IPS-NIHi7 (cell line): ENCODE data around the gene ME1.
"Not testable (repeated sequence)": the region's sequence is repeated elsewhere in the genome, so short reads cannot be mapped to it uniquely, and the experiment has no call there.

Experiments used
- DNase-seq: peaks from one replicate; pipeline ENCODE4 v3.0.0; 2012; ENCODE audit warnings: mixed read lengths; ENCODE audit errors: extremely low spot score

The ME1 gene

GRCh38 chr6:83431545-83432155, 799 bp upstream of the ME1 start:
- peak; percentile 20 for DNase-seq

DNA sequence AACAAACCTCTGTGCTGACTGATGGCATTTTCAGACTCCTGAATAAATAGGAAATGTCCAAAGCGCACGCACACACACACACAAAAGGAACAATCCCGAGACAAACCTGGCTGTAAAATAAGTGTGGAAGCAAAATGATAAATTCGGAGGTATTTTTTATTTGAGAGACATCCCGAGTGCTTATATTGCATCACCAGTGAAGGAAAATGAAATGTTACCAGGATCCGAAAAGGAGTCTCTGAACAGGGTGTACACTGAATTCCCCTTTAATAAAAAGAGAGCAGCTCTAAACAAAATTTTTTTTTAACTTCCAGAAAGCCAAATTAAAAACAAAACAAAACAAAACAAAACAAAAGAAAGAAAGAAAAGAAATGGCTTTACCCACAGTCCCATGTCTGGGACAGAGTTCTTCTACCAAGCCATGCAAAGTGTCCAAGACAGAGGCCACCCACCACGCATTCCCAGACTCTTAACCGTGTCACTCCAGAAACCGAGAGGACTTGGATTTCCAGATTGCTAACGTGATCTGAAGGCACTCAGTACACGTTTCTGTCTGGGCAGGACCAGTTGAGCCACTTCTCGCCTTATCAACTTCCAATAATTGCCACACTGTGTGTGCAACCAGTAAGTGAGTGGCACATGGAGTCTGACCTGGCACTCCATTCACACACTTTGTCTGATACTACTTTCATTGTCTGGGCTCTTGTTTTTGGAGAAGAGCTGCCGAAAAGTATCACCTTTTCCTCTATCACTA, 817 bp downstream of the ME1 start:
- DNase-seq: peak; percentile 22

DNA sequence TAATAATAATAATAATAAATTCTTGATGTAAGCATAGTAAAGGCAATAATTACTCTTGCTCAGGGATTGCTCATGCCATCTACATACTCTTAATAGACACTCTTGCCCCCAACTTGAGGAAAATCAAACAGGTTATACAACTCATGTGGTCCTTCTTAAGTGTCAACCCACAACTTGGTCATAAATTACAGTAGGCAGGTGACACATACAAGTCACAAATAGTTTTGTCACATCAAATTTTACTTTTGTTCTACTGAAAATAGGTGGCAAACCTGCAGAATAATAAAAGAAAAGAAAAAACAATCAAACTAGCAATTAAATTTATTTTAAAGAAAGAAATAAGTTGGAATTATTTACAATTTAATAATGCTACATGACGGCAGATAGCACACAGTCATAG, 1.6 kb downstream of the ME1 start:
- DNase-seq: no peak

- DNase-seq: no peak
Observed at GRCh38 chr6:83424392-83425018, 6.3 kb downstream of the ME1 start.

DNA sequence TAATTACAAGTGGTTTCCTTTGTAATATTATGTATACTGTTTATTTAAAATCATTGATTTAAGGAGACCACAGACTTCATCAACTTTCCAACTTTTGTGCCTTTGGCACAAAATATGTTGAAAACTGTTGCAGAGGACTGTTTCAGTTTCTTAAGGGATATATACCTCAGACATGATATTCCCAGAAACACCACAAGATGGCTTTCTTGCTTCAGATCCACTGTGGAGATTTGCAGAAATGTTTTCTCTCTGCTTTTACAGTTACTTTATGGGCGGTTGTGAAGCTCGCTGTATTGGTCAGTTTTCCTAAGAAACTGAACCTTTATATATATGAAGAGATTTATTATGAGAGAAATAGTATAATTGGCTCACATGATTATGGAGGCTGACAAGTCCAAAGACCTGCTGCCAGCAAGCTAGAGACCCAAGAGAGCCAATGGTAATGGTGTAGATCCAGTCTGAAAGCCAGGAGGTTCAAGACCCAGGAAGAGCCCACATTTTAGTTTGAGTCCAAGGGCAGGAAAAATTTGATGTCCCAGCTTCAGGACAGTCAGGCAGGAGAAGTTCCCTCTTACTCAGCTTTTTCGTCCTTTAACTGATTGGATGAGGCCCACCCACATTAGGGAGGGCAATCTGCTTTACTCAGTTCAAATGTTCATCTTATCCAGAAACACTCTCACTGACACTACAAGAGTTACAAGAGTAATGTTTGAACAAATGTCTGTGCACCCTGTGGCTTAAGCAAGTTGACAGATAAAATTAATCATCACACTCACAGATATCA, 12.8 kb downstream of the ME1 start:
- peak; percentile 52 for DNase-seq

DNA sequence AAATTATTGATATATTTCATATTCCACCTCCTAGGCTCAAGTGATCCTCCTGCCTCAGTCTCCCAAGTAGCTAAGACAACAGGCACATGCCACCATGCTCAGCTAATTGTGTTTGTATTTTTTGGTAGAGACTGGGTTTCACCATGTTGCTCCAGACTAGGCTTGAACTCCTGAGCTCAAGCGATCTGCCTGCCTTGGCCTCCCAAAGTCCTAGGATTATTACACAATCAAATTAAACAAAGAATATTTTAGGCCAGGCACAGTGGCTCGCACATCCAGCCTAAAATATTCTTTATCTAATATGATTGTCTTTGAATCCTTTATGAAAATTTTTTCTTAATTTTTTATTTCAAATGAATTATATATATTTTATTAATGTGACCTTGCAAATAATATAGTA, 17.8 kb downstream of the ME1 start:
- no peak for DNase-seq

DNA sequence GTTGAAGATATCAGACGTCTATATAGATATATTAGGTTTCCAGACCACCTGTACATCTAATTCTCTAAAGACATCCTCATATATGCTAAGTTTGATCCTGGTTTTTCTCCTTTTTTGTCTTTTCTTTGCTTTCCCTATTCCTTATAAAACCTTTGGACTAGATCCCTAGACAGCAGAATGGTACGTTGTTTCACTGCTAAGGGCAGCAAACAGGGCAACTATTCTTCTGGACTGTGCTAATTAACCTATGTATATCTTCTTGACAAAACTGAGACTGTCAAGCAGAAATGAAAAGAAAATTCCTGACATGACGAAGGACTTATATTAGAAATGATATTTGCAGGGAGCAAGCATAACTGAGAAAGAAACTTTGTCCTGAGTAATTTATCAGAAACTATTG, 19.1 kb downstream of the ME1 start:
- no peak for DNase-seq

DNA sequence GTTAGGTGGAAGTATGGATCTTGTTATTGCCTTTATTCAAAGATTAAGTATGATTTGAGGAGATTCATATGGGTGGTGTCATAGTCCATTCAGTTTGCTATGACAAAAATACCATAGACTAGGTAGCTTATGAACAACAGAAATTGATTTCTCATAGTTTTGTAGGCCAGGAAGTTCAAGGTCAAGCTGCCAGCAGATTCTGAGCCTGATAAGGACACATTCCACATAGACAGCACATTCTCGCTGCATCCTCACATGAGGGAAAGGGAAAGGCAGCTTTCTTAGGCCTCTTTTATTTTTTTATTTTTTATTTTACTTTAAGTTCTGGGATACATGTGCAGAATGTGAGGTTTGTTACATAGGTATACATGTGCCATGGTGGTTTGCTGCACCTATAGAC, 27.7 kb downstream of the ME1 start:
- no peak for DNase-seq

DNA sequence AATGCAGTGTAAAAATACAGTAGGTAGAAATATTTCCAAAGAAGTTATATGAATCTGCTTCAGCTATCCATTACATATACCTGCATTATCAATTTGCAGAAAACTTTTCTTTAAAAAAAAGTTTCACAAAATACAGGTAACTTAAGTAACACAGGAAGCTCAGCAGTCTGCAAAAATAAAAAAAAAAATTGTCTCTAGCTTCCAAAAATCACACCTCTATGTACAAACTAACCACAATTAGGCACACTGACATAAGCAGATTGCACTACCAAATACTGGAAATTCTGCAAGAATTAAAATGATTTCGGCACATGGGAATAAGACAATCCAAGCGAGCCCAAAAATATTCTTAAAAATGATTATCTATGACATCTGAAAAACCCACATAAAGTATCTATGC, 41.2 kb downstream of the ME1 start:
- DNase-seq: no peak

DNA sequence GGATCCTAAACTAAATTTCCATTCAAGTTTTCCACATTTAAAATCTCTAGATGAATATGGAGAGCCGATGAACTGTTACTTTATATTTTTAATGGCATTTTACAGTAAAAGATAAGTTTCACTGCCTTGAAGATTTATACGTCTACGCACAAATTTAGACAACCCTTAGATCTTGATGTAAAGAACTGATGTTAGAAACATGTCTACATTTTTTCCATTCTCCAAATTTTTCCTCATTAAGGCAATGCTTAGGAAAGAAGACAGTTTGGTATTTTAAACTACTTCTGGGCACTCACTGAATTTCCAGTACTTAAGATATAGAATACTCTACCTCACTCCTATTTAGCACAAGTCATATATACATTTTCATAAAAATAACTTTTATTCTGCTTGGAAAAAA, 45.4 kb downstream of the ME1 start:
- DNase-seq: no peak

- no peak for DNase-seq
Observed at GRCh38 chr6:83384751-83385150, 46.1 kb downstream of the ME1 start.

DNA sequence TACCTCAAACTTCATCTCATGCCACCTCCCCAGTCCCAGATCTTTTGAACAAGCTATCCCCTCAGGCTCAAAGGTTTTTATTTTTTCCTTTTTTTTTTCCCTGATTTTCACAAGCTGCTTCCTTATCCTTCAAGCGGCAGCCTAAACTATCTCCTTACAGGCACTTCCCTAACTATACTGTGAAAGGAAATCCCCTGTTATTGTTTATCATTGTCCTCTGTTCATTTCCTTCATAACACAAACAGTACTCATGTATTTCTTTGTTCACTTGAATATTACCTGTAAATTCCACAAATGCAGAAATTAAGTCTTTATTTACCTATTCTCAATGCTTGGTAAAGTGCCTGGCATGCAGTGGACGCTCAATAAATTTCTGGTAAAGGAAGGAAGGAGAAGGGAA, 48.9 kb downstream of the ME1 start:
- DNase-seq: no peak

DNA sequence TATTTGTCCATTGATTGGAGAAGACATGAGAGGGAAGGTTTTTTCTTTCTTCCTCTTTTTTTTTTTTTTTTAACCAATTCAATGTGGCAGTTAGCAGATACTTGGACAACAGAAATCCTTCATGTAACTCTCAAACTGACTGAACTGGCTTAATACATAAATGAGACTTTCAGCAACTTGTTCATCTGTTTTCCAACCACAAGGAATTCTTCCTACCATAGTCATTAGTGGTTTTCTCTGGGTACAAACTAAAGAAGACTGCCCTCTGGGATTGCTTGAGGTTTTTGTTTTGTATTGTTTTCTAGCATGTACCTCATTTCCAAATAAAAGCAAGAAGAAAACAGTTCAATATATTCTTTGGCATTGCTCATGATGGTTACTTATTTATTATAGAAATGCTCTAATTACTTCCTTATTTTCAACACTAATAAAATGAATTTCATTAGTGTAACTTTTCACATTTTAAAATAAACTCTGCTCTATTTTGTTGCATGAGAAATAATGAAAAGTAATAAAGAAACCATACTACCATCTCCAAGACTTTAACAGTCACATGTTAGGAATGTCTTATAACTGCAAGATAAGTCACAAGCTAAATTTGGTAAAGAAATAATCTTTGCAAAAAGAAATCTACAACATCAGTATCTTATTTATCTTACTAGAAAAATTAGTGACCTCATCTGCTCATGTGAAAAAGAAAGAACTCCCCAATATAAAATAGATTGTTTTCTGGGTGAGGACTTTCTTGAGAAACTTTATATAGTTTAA, 52.0 kb downstream of the ME1 start:
- DNase-seq: no peak

- DNase-seq: no peak
Observed at GRCh38 chr6:83371423-83371822, 59.4 kb downstream of the ME1 start.

DNA sequence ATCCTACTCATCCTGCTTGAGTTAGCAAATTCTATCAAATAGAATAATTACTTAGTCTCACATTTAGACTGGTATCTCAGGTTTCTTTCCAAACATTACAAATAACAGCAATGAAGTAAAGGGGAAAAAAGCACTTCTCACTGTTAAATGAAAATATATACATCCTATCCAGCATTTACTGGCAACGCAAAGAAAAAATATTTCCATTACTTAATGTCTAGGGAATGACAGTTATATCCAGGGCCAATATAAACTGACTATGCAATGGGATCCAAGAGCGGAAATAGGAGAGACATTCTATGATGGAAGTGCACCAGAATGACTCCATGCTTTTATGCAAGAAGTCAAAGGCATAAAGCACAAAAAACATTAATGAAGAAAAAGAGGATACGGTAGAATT, 60.3 kb downstream of the ME1 start:
- DNase-seq: no peak

DNA sequence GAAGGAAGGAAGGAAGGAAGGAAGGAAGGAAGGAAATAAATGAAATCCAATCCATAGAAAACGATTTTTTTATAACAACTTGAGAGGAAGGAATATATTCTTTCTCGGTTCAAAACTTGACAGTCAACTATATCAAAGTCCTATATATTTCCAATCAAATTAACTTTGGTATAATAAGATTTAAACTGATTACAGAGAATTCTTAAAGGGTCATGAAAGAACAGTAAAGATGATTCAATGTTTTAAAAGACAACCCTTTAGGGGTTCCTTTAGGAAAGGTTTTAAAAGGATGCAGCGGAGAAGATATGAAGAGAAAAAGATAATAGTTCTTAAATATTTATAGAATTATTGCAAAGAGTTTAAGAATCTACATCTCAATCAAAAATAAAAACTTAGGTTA, 61.2 kb downstream of the ME1 start:
- DNase-seq: no peak

DNA sequence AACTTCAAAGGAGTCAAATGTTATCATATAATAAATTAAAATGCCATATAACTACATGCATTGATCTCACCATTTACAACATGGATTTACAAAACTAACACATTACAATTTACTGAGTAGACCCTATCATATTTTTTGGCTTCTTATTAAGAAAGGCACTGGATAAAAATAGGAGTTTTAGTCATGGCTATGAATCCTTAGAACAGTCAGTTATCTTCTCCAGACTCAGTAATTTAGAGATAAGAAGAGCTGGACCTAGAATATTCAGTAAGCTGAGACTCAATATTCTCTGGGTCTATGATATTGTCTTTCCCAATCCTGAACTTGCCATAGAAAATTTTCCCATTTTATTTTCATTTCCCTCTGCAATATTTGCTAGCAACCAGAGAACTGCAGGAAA, 62.3 kb downstream of the ME1 start:
- no peak for DNase-seq

DNA sequence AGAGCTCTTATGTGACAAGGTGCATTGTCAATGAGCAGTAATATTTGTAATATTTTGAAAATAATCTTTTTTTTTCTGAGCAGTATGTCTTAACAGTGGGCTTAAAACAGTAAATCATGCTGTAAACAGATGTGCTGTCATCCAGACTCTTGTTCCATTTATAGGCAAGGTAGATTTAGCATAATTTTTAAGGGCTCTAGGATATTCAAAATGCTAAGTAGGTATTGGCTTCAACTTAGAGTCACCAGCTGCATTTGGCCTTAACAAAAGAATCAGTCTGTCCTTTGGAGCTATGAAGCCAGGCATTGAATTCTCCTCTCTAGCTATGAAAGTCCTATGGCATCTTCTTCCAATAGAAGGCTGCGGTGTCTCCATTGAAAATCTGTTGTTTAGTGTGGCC, 63.7 kb downstream of the ME1 start:
- DNase-seq: no peak

GRCh38 chr6:83365931-83366330, 64.9 kb downstream of the ME1 start:
- DNase-seq: no peak

GRCh38 chr6:83362349-83362748, 68.5 kb downstream of the ME1 start:
- DNase-seq: not testable (repeated sequence)

GRCh38 chr6:83359638-83360037, 71.2 kb downstream of the ME1 start:
- DNase-seq: no peak

DNA sequence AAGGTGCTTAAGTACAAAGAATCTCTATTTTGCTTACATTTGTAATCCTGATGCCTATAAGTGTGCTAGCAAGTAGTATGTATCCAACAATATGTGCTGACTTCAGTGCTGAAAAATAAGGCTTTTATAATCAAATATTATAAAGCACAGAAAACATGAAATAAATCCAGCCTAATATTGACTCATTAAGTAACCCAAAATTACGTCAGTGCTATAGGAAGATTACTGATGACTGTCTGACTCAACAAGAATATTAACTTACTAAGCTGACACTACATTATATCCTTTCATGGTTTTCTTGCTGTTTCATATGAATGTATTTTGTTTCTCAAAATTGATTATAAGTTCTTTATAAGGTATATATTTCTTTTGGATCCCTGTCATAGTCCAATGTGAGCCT, 76.1 kb downstream of the ME1 start:
- no peak for DNase-seq
